22Rv1 (cell line): ENCODE measurements around the gene EXOSC6.

ENCODE experiments used
- CTCF ChIP-seq: fragments of 450-650 bp; IDR thresholded peaks from 2 replicates; pipeline ENCODE4 v1.5.1; 2017; ENCODE audit warnings: mild to moderate bottlenecking
- ZFX ChIP-seq: fragments of 450-650 bp; IDR thresholded peaks from 2 replicates; pipeline ENCODE4 v1.6.1; 2017; ENCODE audit warnings: antibody characterized with exemption, borderline replicate concordance

- TF ChIP-seq CTCF (no peak), ZFX (no peak)
These were observed 42.8 kb upstream of the EXOSC6 start for GRCh38 chr16:70294385-70295025.
